Memory B cell (primary cell): ENCODE data around the gene CXCL8.

ENCODE experiments used
- ATAC-seq: fragments of 150-1000 bp; cut with Tn5 transposase; 2 replicates; pipeline ENCODE4 v1.10.0; 2021; ENCODE audit warnings: low read depth, mild to moderate bottlenecking, moderate library complexity
- DNase-seq, 2 donors: peaks; one replicate each; pipeline ENCODE4 v3.0.0; 2022; ENCODE audit warnings: low spot score in 2 of 2
- H3K27ac Mint-ChIP-seq: one replicate; pipeline ENCODE4 v1.8.0; 2022; ENCODE audit warnings: mild to moderate bottlenecking, moderate library complexity, mixed read lengths
- H3K27me3 Mint-ChIP-seq: one replicate; pipeline ENCODE4 v1.8.0; 2022; ENCODE audit warnings: mixed read lengths
- H3K36me3 Mint-ChIP-seq: one replicate; pipeline ENCODE4 v1.8.0; 2022; ENCODE audit warnings: mild to moderate bottlenecking, mixed read lengths
- H3K4me1 Mint-ChIP-seq: one replicate; pipeline ENCODE4 v1.8.0; 2022; ENCODE audit warnings: mixed read lengths
- H3K4me3 Mint-ChIP-seq: one replicate; pipeline ENCODE4 v1.8.0; 2022; ENCODE audit warnings: mild to moderate bottlenecking, moderate library complexity, mixed read lengths
- H3K9me3 Mint-ChIP-seq: one replicate; pipeline ENCODE4 v1.8.0; 2022; ENCODE audit warnings: mixed read lengths

The CXCL8 gene

GRCh38 chr4:73743795-73744194, 3.4 kb downstream of the CXCL8 start:
- no peak overlapping the region for H3K27ac Mint-ChIP-seq
- no peak overlapping the region for H3K4me3 Mint-ChIP-seq
- H3K9me3 Mint-ChIP-seq: peaks cover 1% of the 10 kb centered on the region
- DNase-seq (no peak), ATAC-seq (no peak)
- H3K27me3 Mint-ChIP-seq: peaks cover 2% of the 10 kb centered on the region
- no peaks in the 10 kb centered on the region for H3K36me3 Mint-ChIP-seq
- no peaks in the 10 kb centered on the region for H3K4me1 Mint-ChIP-seq

- no peak overlapping the region for H3K27ac Mint-ChIP-seq
These were observed 3.8 kb downstream of the CXCL8 start for GRCh38 chr4:73744203-73744602.

DNA sequence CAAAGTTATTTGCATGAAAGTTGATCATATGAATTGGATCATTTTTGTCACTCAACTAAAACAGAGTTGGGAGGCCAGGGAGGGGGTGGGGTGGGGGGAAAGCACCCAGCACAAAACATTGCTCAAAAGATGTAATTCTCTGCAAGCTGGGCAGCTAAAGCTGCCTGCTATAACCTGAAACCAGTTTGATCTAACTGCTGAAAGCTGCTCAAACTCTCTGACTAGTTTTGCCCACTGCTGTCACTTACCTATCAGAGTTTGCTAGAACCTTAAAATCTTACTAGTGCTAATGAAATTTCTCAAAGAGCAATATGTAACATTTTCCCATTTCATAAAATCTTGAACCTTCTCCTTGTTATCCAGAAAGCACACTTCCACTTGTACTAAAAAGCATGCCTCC, 10.4 kb downstream of the CXCL8 start:
- Mint-ChIP-seq H3K9me3 (no peaks in the 10 kb centered on the region), H3K27me3 (peaks cover 1% of the 10 kb centered on the region), H3K4me3 (no peak overlapping the region), H3K27ac (no peak overlapping the region), H3K36me3 (no peaks in the 10 kb centered on the region), H3K4me1 (no peaks in the 10 kb centered on the region)
- DNase-seq (no peak), ATAC-seq (no peak)

More at GRCh38 chr4:73744203-73744602, 3.8 kb downstream of the CXCL8 start:
- H3K9me3 Mint-ChIP-seq: peaks cover 1% of the 10 kb centered on the region
- no peaks in the 10 kb centered on the region for H3K4me1 Mint-ChIP-seq
- ATAC-seq (no peak), DNase-seq (no peak)
- no peak overlapping the region for H3K4me3 Mint-ChIP-seq
- peaks cover 2% of the 10 kb centered on the region for H3K27me3 Mint-ChIP-seq
- H3K36me3 Mint-ChIP-seq: no peaks in the 10 kb centered on the region

GRCh38 chr4:73751166-73751565, 10.8 kb downstream of the CXCL8 start:
- DNase-seq (no peak), ATAC-seq (no peak)
- peaks cover 1% of the 10 kb centered on the region for H3K27me3 Mint-ChIP-seq
- no peaks in the 10 kb centered on the region for H3K9me3 Mint-ChIP-seq
- H3K36me3 Mint-ChIP-seq: no peaks in the 10 kb centered on the region
- H3K4me1 Mint-ChIP-seq: no peaks in the 10 kb centered on the region
- H3K4me3 Mint-ChIP-seq: no peak overlapping the region
- H3K27ac Mint-ChIP-seq: no peak overlapping the region

DNA sequence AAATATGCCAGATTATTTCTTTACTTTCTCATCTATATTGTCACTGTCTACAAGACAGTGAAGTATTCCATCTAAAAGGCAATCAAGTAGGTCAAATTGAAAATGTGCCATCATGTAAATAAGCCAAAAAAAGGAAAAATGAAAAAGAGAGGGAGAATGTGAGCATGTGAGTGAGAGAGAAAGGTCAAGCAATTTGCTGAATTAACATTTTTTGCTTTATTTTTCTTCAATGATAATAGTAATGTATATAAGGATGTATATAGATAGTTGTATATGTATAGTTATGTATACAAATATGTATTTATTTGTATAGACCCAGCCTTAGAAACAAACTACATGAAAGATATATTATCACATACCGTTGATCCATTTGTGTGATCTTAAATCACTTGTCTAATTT, 11.5 kb downstream of the CXCL8 start:
- H3K4me1 Mint-ChIP-seq: no peaks in the 10 kb centered on the region
- H3K36me3 Mint-ChIP-seq: no peaks in the 10 kb centered on the region
- H3K9me3 Mint-ChIP-seq: no peaks in the 10 kb centered on the region
- DNase-seq (no peak), ATAC-seq (no peak)
- no peak overlapping the region for H3K27ac Mint-ChIP-seq
- peaks cover 1% of the 10 kb centered on the region for H3K27me3 Mint-ChIP-seq
- H3K4me3 Mint-ChIP-seq: no peak overlapping the region

GRCh38 chr4:73752424-73752823, 12.1 kb downstream of the CXCL8 start:
- no peak overlapping the region for H3K27ac Mint-ChIP-seq
- H3K36me3 Mint-ChIP-seq: no peaks in the 10 kb centered on the region
- H3K27me3 Mint-ChIP-seq: peaks cover 1% of the 10 kb centered on the region
- no peak for DNase-seq
- H3K4me3 Mint-ChIP-seq: no peak overlapping the region
- no peaks in the 10 kb centered on the region for H3K4me1 Mint-ChIP-seq
- H3K9me3 Mint-ChIP-seq: no peaks in the 10 kb centered on the region
- no peak for ATAC-seq

- Mint-ChIP-seq H3K4me3 (no peak overlapping the region), H3K9me3 (no peaks in the 10 kb centered on the region), H3K36me3 (no peaks in the 10 kb centered on the region), H3K4me1 (no peaks in the 10 kb centered on the region), H3K27me3 (peaks cover 1% of the 10 kb centered on the region), H3K27ac (no peak overlapping the region)
- ATAC-seq (no peak), DNase-seq (no peak)
These were observed 12.8 kb downstream of the CXCL8 start for GRCh38 chr4:73753215-73753614.

- no peak overlapping the region for H3K27ac Mint-ChIP-seq
- ATAC-seq: no peak
- peaks cover 1% of the 10 kb centered on the region for H3K27me3 Mint-ChIP-seq
- no peak overlapping the region for H3K4me3 Mint-ChIP-seq
- H3K36me3 Mint-ChIP-seq: no peaks in the 10 kb centered on the region
- no peaks in the 10 kb centered on the region for H3K9me3 Mint-ChIP-seq
- H3K4me1 Mint-ChIP-seq: no peaks in the 10 kb centered on the region
- DNase-seq: no peak
These were observed 14.6 kb downstream of the CXCL8 start for GRCh38 chr4:73754934-73755333.

GRCh38 chr4:73759357-73759756, 19.0 kb downstream of the CXCL8 start:
- Mint-ChIP-seq H3K4me3 (no peak overlapping the region), H3K36me3 (no peaks in the 10 kb centered on the region), H3K27me3 (peaks cover 1% of the 10 kb centered on the region), H3K4me1 (peaks cover 6% of the 10 kb centered on the region), H3K27ac (no peak overlapping the region), H3K9me3 (no peaks in the 10 kb centered on the region)
- DNase-seq (no peak), ATAC-seq (no peak)

GRCh38 chr4:73761856-73762255, 21.5 kb downstream of the CXCL8 start:
- peaks cover 6% of the 10 kb centered on the region for H3K4me1 Mint-ChIP-seq
- ATAC-seq (no peak), DNase-seq (no peak)
- no peaks in the 10 kb centered on the region for H3K9me3 Mint-ChIP-seq
- no peak overlapping the region for H3K4me3 Mint-ChIP-seq
- H3K27ac Mint-ChIP-seq: no peak overlapping the region
- H3K27me3 Mint-ChIP-seq: no peaks in the 10 kb centered on the region
- H3K36me3 Mint-ChIP-seq: no peaks in the 10 kb centered on the region

DNA sequence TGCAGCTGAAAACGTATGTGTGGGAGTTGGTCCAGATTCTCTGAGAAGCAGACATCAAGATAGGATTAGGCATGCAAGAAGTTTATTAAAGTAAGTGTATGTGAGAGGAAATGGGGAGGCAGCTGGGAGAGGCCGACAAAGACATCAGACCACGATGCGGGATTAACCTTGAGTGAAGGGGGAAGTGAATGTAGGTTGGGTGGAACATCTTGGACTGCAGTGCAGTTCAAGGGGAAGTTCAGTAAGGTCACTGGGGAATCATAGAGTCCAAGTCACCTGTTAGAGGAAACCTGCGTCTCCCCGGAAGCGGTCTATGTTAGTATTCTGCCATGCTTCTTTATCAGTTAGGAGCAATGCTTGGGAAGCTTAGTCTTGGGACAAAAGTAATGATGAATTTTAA, 22.0 kb downstream of the CXCL8 start:
- no peak overlapping the region for H3K27ac Mint-ChIP-seq

GRCh38 chr4:73763877-73764276, 23.5 kb downstream of the CXCL8 start:
- no peak overlapping the region for H3K4me3 Mint-ChIP-seq
- H3K27me3 Mint-ChIP-seq: peaks cover 2% of the 10 kb centered on the region
- H3K9me3 Mint-ChIP-seq: no peaks in the 10 kb centered on the region
- DNase-seq (no peak), ATAC-seq (no peak)
- H3K27ac Mint-ChIP-seq: no peak overlapping the region
- peaks cover 6% of the 10 kb centered on the region for H3K4me1 Mint-ChIP-seq
- no peaks in the 10 kb centered on the region for H3K36me3 Mint-ChIP-seq

More for the DNA sequence above, 22.0 kb downstream of the CXCL8 start:
- H3K9me3 Mint-ChIP-seq: no peaks in the 10 kb centered on the region
- ATAC-seq (peak; percentile 49), DNase-seq (no peak)
- H3K27me3 Mint-ChIP-seq: no peaks in the 10 kb centered on the region
- H3K36me3 Mint-ChIP-seq: no peaks in the 10 kb centered on the region
- H3K4me3 Mint-ChIP-seq: no peak overlapping the region
- H3K4me1 Mint-ChIP-seq: peaks cover 6% of the 10 kb centered on the region

DNA sequence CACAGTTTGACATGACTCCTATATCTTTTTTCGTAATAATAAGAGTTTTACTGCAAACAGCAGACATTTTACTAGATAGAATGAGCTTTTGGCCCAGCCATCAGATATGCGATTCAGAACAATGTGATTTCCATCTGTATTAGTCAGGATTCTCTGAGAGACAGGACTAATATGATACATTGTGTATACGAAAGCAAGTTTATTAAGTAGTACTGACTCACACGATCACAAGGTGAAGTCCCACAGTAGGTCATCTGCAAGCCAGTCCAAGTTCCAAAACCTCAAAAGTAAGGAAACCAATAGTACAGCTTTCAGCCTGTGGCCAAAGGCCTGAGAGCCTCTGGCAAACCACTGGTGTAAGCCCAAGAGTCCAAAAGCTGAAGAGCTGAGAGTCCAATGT, 24.1 kb downstream of the CXCL8 start:
- Mint-ChIP-seq H3K27me3 (peaks cover 4% of the 10 kb centered on the region), H3K27ac (no peak overlapping the region), H3K9me3 (no peaks in the 10 kb centered on the region)

GRCh38 chr4:73765296-73765695, 24.9 kb downstream of the CXCL8 start:
- H3K27me3 Mint-ChIP-seq: peaks cover 4% of the 10 kb centered on the region
- no peak overlapping the region for H3K4me3 Mint-ChIP-seq
- DNase-seq (no peak), ATAC-seq (no peak)
- no peaks in the 10 kb centered on the region for H3K9me3 Mint-ChIP-seq
- no peaks in the 10 kb centered on the region for H3K36me3 Mint-ChIP-seq
- peaks cover 6% of the 10 kb centered on the region for H3K4me1 Mint-ChIP-seq
- no peak overlapping the region for H3K27ac Mint-ChIP-seq

More for the DNA sequence above, 24.1 kb downstream of the CXCL8 start:
- Mint-ChIP-seq H3K4me1 (peaks cover 6% of the 10 kb centered on the region), H3K36me3 (no peaks in the 10 kb centered on the region), H3K4me3 (no peak overlapping the region)
- ATAC-seq: no peak
- no peak for DNase-seq

DNA sequence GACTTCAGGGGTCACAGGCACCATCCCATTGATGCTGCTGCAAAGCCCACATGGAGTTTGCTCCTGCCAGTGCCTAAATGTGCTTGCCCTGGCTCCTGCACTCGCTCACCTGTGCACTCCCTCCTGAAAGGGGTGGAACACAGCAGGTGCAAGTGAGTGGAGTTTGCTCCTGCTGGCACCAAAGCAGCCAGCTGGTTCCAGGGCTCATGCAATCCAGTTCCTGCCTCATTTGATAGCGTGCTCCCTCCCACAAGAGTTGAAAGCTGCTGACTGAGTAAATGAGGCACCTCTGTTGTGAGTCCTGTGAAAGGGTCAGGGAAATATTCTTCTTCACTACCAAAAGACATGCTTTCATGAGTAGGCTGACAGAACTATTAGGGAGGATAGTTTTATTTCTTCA, 30.5 kb downstream of the CXCL8 start:
- ATAC-seq: no peak

More for the DNA sequence above, 30.5 kb downstream of the CXCL8 start:
- Mint-ChIP-seq H3K9me3 (no peaks in the 10 kb centered on the region), H3K36me3 (no peaks in the 10 kb centered on the region), H3K4me3 (no peak overlapping the region), H3K27me3 (peaks cover 7% of the 10 kb centered on the region), H3K4me1 (no peaks in the 10 kb centered on the region), H3K27ac (no peak overlapping the region)
- DNase-seq: no peak
